Keratinocyte (primary cell): ENCODE results near the gene CELSR1. TPM values are rescaled to one million over a fixed set of nuclear protein-coding genes. Genes with fewer than 3 reads are reported as not detected.

ENCODE experiments used
- DNase-seq: peaks from one replicate; pipeline ENCODE4 v3.0.0-alpha.2; 2011; ENCODE audit warnings: low read depth, missing footprints, low spot score
- FAIRE-seq: peaks from 2 replicates; lab custom pipeline; 2011; peaks lifted over from hg19 to GRCh38; lab: Jason Lieb, UNC
- H2AFZ ChIP-seq: 2 replicates; pipeline ENCODE4 v1.6.0; 2012; ENCODE audit warnings: low read length, control low read depth, inconsistent platforms; ENCODE audit not compliant: control insufficient read depth
- H3K27ac ChIP-seq: 2 replicates; pipeline ENCODE4 v1.5.1; 2011; ENCODE audit warnings: low read length; ENCODE audit not compliant: control insufficient read depth, insufficient read depth
- H3K27me3 ChIP-seq: 3 replicates; pipeline ENCODE4 v1.6.0; 2011; ENCODE audit warnings: low read length; ENCODE audit not compliant: control insufficient read depth, insufficient read depth; ENCODE audit errors: extremely low read depth
- H3K36me3 ChIP-seq, 2 experiments: 2 replicates in 1 of 2; 3 replicates in 1 of 2; pipeline ENCODE4 v1.5.1; 2011; ENCODE audit warnings: low read length in 2 of 2, mild to moderate bottlenecking in 1 of 2; ENCODE audit not compliant: control insufficient read depth in 2 of 2, insufficient read depth in 2 of 2; ENCODE audit errors: extremely low read depth in 1 of 2
- H3K4me1 ChIP-seq: 3 replicates; pipeline ENCODE4 v1.5.1; 2011; ENCODE audit warnings: low read length; ENCODE audit not compliant: control insufficient read depth, insufficient read depth; ENCODE audit errors: extremely low read depth
- H3K4me2 ChIP-seq: 3 replicates; pipeline ENCODE4 v1.6.0; 2011; ENCODE audit warnings: low read depth, low read length; ENCODE audit not compliant: control insufficient read depth, insufficient read depth; ENCODE audit errors: extremely low read depth
- H3K4me3 ChIP-seq, 3 experiments: fragments of 200-600 bp in 1 of 3; sonication (generic) in 1 of 3; 2 replicates in 2 of 3; 3 replicates in 1 of 3; pipeline ENCODE4 v1.5.1; 2011 to 2016; ENCODE audit warnings: low read length in 3 of 3, mild to moderate bottlenecking in 3 of 3, control low read depth in 2 of 3, inconsistent platforms in 1 of 3, low read depth in 1 of 3, mixed read lengths in 1 of 3, mixed run types in 1 of 3, moderate library complexity in 1 of 3; ENCODE audit not compliant: control insufficient read depth in 2 of 3, insufficient read depth in 2 of 3; ENCODE audit errors: extremely low read depth in 1 of 3
- H3K79me2 ChIP-seq: 2 replicates; pipeline ENCODE4 v1.6.0; 2012; ENCODE audit warnings: low read length; ENCODE audit not compliant: control insufficient read depth, insufficient read depth
- H3K9ac ChIP-seq: 3 replicates; pipeline ENCODE4 v1.6.0; 2011; ENCODE audit warnings: low read length; ENCODE audit not compliant: control insufficient read depth, insufficient read depth; ENCODE audit errors: extremely low read depth
- H3K9me1 ChIP-seq: 3 replicates; pipeline ENCODE4 v1.6.0; 2011; ENCODE audit warnings: low read length; ENCODE audit not compliant: control insufficient read depth, insufficient read depth; ENCODE audit errors: extremely low read depth
- H3K9me3 ChIP-seq: 2 replicates; pipeline ENCODE4 v1.5.1; 2012; ENCODE audit warnings: low read depth, low read length; ENCODE audit not compliant: control insufficient read depth
- H4K20me1 ChIP-seq: 3 replicates; pipeline ENCODE4 v1.6.0; 2011; ENCODE audit warnings: low read length; ENCODE audit not compliant: control insufficient read depth, insufficient read depth; ENCODE audit errors: extremely low read depth
- CTCF ChIP-seq, 3 experiments: IDR thresholded peaks in 1 of 3; conservative IDR thresholded peaks in 1 of 3; optimal IDR thresholded peaks in 1 of 3; 2 replicates in 2 of 3; 3 replicates in 1 of 3; pipeline versions ENCODE3 to v1.5.1; 2011; ENCODE audit warnings: low read length in 3 of 3, mild to moderate bottlenecking in 3 of 3, moderate library complexity in 2 of 3, control low read depth in 1 of 3, inconsistent platforms in 1 of 3; ENCODE audit not compliant: insufficient read depth in 2 of 3; ENCODE audit errors: extremely low read depth in 1 of 3
- EZH2 ChIP-seq: IDR thresholded peaks from one replicate; pipeline ENCODE4 v1.6.1; 2012; ENCODE audit warnings: inconsistent platforms, mild to moderate bottlenecking, low read length, moderate library complexity
- dilution Hi-C: fragments of 300-500 bp; cut with MboI; formaldehyde crosslinking; loops from one replicate; pipeline ENCODE4 v1.7.0; 2020; ENCODE audit warnings: low sequenced_read_pairs; ENCODE audit not compliant: extremely low pct_ligation_motif_present
- polyA plus RNA-seq, 5 experiments: library from polyadenylated mRNA; depleted of rRNA in 3 of 5; stranded (reverse) in 3 of 5; stranded (forward) in 1 of 5; unstranded in 1 of 5; fragments of >200 nt; gene quantifications; 1 replicate in 1 of 5; 2 replicates in 3 of 5; 3 replicates in 1 of 5; pipeline versions ENCODE4 v1.2.1 to v1.2.3, GENCODE V29; 2011 to 2012; ENCODE audit warnings: missing spikeins in 2 of 5, low read depth in 1 of 5, low replicate concordance in 1 of 5

The CELSR1 gene
- polyA plus RNA-seq, 1 donor (not counting 4 experiments of a cell fraction or from before 2014, with no cell fraction given) = 16.1 TPM

- no peak for DNase-seq
These were observed 36.5 kb upstream of the CELSR1 start for GRCh38 chr22:46573781-46574437.

GRCh38 chr22:46572911-46573780 lies 35.7 kb upstream of the CELSR1 start:
- Histone ChIP-seq H3K27ac (no peak overlapping the region), H3K79me2 (peaks cover 2% of the 10 kb centered on the region), H4K20me1 (no peaks in the 10 kb centered on the region), H3K27me3 (no peaks in the 10 kb centered on the region), H3K4me1 (peaks cover 17% of the 10 kb centered on the region), H3K36me3 (no peaks in the 10 kb centered on the region), H2AFZ (no peak overlapping the region), H3K4me2 (no peak overlapping the region), H3K4me3 (no peak overlapping the region), H3K9me3 (peaks cover 4% of the 10 kb centered on the region), H3K9ac (no peak overlapping the region), H3K9me1 (no peaks in the 10 kb centered on the region)
- dilution Hi-C loops = no loop called here
- no peak for DNase-seq
- no peak for FAIRE-seq
- TF ChIP-seq EZH2 (no peak), CTCF (optimal IDR thresholded peaks at IDR 0.05 in 1 of 3, IDR thresholded peaks at IDR 0.05 in 1 of 3, conservative IDR thresholded peaks at IDR 0.05 in 1 of 3; ENCODE audit: extremely low read depth in 1 of 3, insufficient read depth in 2 of 3, low read length in 3 of 3) (no peak)

More at GRCh38 chr22:46573781-46574437, 36.5 kb upstream of the CELSR1 start:
- Histone ChIP-seq H3K27me3 (no peaks in the 10 kb centered on the region), H3K9me3 (peaks cover 4% of the 10 kb centered on the region), H3K9ac (no peak overlapping the region), H3K4me1 (peaks cover 25% of the 10 kb centered on the region), H3K36me3 (no peaks in the 10 kb centered on the region), H3K9me1 (no peaks in the 10 kb centered on the region), H4K20me1 (no peaks in the 10 kb centered on the region), H3K27ac (no peak overlapping the region), H3K4me3 (no peak overlapping the region), H3K4me2 (no peak overlapping the region), H3K79me2 (peaks cover 8% of the 10 kb centered on the region), H2AFZ (no peak overlapping the region)
- no peak for FAIRE-seq
- TF ChIP-seq CTCF (optimal IDR thresholded peaks at IDR 0.05 in 1 of 3, IDR thresholded peaks at IDR 0.05 in 1 of 3, conservative IDR thresholded peaks at IDR 0.05 in 1 of 3; ENCODE audit: extremely low read depth in 1 of 3, insufficient read depth in 2 of 3, low read length in 3 of 3) (no peak), EZH2 (no peak)
- dilution Hi-C loops = no loop called here
